HG02763 (cell line): ENCODE measurements around the gene PLEKHG3.
"Not testable (repeated sequence)": the region's sequence is repeated elsewhere in the genome, so short reads cannot be mapped to it uniquely, and the experiment has no call there.

Experiments
- ATAC-seq: cut with Tn5 transposase; IDR thresholded peaks from one replicate; pipeline ENCODE4 v1.9.1; 2021; ENCODE audit warnings: mild to moderate bottlenecking, moderate library complexity; ENCODE audit not compliant: unreplicated experiment

Gene PLEKHG3

DNA sequence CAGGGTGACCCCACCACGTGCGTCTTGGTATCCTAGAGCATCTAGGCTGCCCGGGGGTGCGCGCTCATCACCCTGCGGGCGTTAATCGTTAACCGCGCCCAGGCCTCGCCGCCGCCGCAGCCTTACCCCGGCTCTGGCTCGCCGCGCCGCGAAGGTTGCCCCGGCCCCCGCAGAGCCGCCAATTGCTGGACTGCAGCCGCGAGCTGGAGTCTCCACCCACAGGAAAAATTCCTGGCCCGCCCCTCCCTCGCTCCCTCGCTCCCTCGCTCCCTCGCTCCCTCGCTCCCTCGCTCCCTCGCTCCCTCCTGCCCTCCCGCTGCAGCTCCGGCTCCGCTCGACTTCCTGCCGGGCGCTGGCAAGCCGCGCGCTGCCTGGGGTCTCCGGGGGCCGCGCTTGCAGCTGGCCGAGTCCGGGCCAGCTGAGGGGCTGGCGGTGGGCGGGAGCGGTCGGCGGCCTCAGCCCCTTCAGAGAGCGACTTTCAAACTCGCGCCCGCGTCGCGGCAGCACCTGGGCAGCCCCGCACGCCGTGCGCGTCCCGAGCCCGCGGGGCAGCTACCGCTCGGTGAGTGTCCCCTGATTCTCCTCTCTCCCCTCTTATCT is at the start of gene PLEKHG3:
Gene PLEKHG3, plus strand, starts transcription at position 282 of the 600 bp plus-strand sequence. CDS start 23,208 bp downstream, outside the sequence.
- ATAC-seq, result no peak

DNA sequence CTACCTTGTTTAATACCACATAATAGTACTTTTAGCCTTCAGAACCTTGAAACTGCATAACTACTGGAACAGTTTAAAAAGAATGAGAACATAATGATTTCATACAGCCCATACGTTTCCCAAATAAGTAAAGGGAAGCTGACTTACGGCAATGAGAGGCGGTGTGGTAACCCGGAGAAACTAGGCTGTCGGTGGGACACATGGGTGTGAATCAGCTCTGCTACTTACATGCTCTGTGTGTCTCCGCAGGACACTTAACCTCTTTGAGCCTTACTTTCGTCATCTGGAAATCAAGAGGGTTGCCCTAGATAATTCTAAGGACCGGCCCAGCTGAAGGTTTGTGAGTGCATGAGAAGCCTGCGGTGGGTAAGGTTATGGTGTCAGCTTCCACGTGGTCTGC is 49.3 kb upstream of the PLEKHG3 start:
- no peak for ATAC-seq

DNA sequence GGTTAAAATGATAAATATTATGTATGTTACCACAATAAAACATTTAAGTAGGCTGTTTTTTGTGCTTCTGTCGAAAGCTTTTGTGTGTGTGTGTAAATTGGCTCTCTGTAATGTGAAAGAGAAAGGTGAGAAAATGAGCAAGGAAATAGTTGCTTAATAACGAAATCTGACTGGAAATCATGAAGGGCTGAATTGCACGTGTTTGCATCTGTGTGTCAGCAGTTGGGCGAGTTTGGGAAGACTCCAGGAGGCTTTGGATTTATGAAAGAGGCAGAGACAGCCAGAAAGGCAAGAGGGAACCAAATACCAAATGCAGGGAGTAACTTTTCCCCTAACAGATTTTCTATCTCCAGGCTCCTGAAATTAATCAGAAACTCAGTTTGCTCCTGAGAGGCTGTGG is 47.2 kb upstream of the PLEKHG3 start:
- ATAC-seq, result no peak

DNA sequence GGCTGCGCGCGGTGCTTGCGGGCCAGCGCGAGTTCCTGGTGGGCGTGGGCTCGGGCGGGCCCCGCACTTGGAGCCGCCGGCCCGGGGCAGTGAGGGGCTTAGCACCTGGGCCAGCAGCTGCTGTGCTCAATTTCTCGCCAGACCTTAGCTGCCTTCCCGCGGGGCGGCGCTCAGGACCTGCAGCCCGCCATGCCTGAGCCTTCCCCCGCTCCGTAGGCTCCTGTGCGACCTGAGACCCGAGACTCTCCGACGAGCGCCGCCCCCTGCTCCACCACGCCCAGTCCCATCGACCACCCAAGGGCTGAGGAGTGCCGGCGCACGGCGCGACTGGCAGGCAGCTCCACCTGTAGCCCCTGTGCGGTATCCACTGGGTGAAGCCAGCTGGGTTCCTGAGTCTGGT is 46.0 kb upstream of the PLEKHG3 start:
- no peak for ATAC-seq

DNA sequence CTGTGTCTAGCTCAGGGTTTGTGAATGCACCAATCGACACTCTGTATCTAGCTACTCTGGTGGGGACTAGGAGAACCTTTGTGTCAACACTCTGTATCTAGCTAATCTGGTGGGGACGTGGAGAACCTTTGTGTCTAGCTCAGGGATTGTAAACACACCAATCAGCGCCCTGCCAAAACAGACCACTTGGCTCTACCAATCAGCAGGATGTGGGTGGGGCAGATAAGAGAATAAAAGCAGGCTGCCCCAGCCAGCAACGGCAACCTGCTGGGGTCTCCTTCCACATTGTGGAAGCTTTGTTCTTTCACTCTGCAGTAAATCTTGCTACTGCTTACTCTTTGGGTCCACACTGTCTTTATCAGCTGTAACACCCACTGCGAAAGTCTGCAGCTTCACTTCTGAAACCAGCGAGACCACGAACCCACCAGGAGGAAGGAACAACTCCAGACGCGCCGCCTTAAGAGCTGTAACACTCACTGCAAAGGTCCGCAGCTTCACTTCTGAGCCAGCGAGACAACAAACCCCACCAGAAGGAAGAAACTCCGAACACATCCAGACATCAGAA is 45.4 kb upstream of the PLEKHG3 start:
- not testable (repeated sequence) for ATAC-seq

DNA sequence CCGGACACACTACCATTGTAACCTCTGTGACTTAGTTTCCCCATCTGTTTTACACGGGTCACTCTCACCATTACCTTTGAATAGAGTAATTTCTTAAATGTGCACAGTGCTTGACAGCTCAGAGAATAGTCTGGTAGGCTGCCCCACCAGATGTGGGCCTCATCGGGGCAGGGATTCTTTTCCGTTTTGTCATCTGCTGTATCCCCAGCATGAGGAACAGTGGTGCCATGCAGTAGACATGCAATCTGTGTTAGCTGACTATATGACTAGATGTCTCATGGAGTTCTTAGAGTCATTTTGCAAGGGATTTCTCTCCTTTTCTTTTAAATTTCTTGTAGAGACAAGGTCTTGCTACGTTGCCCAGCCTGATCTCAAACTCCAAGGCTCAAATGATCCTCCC is 44.9 kb upstream of the PLEKHG3 start:
- no peak for ATAC-seq

DNA sequence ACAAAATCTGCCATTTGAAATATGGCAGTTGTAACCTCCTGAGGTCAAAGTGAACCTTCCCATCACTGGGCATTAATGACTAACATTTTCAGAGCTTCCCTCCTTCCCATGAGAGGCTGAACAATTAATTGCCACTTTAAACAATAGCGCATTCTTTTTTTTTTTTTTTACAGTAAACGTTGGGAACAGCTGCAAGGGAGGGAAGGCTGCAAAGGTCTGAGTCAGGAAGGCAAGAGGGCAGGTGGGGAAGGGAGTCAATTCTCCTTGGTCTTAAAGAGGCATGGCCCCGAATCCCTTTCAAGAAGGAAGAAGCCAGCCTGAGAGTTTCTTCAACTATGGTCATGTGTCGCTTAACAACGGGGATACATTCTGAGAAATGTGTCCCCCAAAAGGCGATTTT is 41.0 kb upstream of the PLEKHG3 start:
- no peak for ATAC-seq

DNA sequence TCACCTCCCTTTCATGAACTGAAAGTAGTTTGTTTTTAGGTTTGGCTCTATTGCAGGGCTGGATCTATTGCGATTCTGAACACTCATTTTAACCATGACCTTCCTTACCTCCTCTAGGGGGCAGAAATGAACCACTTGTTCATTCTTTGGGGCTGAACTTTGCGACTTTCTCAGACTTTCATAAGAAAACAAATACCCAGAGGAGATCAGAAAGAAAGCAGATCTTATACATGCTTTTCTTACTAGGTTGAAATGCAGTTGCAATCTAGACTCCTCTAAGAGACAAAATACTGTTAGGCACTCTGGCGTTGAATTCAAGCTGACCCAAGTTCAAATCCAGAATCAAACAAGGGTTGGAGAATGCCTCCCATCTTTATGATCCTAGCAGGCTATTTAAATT is 32.6 kb upstream of the PLEKHG3 start:
- no peak for ATAC-seq

DNA sequence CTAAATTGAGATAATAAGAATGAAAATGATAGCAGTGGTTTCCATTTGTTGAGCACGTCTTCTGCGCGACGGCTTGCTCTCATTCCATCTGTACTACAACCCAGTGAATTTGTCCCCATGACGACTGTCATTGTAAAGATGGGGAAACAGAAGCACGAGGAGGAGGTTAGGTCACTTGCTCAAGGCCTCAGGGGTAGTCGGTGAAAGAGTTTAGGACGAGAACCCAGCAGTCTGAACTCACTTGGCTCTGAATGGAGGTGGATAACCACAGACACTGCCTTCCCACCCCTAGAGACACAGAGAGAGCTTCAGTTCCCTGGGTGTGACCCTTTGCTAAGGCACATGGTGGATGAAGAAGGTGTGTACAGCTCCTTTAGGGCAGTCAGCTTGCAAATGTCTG is 30.9 kb upstream of the PLEKHG3 start:
- no peak for ATAC-seq

DNA sequence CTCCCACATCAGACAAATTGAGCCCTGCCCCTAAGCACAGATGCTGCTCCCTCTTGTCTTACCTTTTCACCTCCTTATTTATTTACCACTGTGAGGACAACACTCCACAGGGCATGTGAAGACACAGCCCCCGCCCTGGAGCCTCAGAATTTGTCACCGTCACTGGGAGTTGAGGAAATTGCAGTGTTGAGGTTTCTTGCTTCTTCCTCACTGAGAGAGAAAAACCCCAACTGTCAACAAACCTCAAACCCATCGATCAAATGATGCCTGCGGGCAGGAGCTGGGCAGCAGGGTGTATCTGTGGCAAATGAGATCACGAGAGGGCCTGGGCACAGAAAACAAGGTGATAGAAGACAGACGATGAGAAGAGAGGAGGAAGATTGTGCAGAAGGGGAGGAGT is 30.5 kb upstream of the PLEKHG3 start:
- ATAC-seq, result no peak

DNA sequence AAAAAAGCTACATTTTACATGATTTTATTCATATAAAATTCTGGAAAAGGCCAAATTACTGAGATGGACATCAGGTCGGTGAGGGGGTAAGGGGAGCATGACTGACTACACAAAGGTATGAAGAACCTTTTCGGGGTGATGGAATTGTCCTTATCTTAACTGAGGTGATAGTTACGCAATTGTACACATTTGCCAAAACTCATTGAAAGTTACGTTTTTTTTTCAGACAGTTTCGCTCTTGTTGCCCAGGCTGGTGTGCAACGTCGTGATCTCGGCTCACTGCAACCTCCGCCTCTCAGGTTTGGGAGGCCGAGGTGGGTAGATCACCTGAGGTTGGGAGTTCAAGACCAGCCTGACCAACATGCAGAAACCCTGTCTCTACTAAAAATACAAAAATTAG is 29.4 kb upstream of the PLEKHG3 start:
- no peak for ATAC-seq

DNA sequence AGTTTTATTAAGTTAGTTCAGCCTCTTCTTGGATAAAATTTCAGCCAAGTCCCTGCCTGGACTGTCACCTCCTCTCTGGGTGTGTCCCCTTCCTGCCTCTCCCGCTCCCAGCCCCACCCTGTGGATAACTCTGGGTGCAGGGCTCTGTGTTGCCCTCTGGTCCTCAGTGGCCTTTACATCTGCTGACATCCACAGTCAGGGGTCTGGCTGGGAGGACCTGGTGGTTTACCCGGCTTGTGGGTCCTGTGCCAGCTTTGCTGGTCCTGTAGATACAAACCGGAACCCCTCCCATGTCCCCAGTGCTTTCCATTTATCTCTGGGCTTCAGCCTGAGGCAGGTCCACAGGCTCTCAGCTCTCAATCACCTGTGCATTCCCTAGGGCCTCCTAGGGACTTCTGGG is 28.9 kb upstream of the PLEKHG3 start:
- ATAC-seq, result no peak

DNA sequence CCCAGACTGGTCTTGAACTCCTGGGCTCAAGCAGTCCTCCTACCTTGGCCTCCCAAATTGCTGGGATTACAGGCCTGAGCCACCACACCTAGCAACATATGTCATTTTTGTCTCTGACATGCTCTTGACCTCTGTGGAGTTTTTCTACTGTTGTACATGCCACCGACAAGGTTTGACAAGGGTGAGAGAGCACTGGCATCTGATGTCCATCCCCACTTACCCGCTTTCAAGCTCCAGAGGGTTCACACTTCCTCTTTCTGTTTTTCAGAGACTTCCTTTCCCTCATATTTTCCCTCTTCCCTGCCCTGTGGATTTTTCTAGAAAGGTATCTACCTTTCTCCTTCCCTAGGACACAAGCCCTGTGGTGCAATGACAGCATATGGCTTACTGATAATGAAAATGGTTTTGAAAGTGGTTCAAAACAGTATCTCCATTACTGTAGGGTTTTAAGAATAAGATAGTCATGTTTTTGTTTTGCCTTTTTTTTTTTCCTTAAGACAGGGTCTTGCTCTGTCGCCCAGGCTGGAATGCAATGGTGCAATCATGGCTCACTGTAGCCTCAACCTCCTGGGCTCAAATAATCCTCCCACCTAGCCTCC is 27.7 kb upstream of the PLEKHG3 start:
- ATAC-seq, result no peak

DNA sequence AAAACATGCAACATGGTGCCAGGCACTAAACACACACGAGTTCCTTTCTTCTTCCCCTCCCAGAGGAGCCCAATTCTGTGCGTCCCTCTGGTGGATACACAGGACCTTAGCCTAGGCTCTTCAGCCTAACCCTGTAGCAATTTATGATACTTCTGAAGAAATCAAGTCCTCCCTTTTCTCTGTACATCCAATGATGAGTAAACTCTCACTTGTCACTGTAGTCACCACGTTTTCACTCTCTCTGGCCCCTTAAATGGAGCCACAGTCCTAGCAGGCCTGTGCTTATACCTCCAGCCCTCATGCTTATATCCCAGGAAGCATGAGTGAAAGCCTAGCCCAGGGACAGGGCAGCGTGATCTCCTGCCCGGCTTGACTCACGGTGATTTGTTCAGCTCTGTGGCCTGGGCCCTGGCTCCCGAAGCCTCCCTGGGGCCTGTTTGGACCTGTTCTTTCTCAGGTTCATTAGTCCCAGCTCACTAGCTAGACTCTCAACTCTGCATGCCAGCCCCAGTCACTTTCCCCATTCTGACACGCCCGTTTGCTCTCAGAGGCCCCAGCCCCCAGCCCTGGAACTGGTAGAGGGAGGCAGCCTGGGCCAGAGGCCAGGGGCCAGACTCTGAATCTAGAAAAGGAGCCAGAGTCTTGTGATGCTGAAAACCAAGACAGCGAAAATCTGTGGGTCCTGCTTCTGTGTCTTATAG is 24.1 kb upstream of the PLEKHG3 start:
- ATAC-seq, result no peak

DNA sequence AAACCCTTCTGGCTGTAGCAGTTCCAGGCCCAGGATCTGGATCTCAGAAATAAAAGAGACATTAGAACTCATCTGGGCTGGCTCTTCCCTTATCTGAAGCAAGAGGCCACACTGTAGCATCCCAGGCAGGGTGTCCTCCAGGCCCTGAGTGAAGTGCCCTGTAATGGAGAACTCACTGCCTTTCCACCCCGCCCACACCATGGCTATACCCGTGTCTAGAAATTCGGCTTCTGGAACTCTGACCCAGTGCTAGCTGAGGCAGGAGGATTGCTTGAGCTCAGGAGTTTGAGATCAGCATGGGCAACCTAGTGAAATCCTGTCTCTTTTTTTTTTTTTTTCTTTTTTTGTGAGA is 23.5 kb upstream of the PLEKHG3 start:
- no peak for ATAC-seq

DNA sequence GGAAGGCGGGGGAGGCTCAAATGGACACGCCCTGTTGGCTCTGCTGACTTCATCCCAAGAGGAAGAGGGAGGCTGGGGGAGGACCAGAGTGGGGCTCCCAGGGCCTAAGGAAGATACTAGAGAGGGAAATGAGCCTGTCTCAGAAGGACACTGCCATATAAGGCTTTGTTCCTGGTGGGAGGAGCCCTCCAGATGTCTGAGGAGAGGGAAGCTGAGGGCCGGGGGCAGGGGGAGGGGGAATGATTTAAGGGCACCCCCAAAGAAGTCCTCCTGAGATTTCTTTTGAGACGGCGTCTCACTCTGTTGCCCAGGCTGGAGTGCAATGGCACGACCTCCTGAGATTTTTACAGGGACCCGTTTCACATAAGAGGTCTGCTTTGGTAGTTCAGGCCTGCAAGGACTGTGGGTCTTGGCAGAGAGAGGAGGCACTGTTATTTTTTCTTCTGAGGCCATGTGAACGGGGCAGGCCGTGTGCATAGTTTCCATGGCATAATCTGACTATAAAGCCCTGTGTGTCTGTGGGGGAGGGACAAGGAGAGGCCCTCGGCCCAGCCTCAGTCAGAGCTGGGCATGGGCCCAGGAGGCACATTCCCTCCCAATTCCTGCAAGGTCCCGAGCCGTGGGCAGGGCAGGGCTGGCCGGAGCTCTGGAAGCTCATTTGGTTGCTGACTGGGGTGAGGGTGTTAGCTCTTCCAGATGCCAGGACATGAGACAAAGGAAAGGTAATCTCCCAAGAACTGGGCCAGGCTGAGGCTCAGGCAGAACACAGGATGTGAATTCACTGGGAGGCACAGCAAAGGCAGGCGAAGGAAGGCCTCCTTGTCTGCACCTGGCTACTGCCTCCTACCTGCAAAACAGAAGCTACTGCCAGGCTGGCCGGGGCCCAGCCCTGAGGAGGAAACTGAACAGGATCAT is 22.2 kb upstream of the PLEKHG3 start:
- no peak for ATAC-seq

DNA sequence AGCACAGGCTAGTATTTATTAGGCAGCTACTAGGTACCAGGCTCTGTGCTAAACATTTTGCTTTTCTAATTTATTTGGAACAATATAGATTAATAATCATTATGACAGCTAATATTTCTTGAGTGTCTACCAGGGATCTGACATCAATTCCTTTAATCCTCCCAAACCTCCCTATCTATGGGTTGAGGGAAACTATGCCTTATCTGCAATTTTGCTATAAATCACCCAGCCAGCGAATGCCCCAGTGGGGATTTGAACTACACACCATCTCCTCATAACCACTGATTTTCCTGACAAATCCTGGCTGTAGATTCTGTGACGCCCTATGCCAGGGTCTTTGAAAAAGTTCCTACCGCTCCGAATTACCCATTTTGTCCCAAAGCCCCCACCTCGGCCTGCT is 21.4 kb upstream of the PLEKHG3 start:
- ATAC-seq, result no peak

DNA sequence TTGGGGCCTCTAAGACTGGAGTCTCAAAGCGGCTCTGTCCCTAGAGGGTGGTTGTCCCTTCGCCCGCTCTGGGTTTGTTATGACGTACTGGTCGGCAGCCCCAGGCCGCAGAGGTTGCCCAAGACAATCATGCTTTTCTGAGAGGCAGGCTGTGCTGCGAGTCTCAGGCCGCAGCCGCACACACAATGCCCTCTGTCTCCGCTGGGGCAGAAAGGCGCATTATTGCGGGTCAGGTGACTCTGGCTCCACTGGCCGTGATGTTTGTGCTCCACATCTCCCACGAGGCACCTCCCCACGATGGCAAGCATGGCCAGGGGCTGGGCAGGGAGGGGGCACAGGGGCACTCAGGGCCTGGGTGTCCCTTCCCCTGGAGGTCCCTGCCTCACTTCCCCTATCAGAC is 21.0 kb upstream of the PLEKHG3 start:
- no peak for ATAC-seq

DNA sequence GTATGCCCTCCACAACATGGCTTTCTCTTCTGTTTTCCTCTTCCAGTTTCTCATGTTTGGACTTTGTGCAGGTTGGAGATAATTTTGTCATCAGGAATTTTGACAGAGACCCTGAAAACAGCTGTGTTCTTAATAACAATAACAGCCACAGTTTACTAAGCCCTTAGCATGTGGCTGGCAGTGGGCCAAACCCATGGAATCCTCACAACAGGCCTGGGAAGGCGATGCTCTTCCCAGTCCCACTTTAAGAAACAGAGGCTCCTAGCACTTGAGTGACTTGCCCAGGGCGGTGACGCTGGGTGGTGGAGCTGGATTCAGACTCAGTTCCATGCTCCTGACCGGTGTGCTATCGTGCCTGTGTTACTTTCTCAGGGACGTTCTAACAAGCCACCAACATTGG is 20.1 kb upstream of the PLEKHG3 start:
- ATAC-seq, result no peak

DNA sequence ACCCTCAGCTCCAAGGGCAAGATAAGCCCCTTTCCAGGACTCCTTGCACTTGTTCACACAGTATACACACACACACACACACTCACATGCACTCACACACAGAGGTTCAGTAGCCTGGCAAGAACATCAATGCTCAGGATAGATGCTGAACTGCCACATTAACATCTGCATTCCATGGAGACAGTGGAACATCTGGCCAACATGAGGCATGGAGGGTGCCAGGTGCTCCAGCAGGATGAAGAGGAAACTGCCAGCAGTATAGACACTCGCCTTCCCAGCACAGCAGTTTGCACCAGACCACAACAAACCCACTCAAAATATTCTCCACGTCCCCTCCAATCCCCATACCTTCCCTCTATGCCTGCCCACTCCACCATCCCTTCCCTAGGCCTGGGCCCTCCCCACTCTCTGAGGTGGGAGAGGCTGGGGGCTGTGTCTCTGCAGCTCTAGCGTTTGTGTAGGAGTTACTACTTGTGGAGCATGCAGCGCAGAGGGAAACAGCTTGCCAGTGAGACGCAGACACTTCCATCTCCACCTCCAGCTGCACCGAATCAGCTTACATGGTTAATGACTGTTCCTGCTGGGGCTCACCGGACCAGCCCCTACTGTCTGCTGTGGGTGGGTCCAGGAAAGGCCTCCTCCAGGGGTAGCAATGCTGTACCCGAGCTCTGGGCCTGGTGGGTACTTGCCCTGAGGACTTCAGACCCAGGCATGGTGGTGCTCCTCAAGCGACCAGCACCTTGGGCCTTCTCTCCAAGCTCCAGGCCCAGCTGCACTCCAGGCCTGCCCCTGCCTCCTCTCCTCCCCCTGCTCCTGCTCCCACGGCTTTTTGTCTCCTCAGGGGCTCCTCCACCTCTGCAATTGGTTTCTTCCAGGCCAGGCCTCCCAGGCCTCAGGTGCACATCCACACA is 18.6 kb upstream of the PLEKHG3 start:
- ATAC-seq, result no peak
